Right ventricle myocardium superior (tissue), 1 donor: ENCODE data around the gene CDCP2. TPM values are rescaled to one million over a fixed set of nuclear protein-coding genes. Genes with fewer than 3 reads are reported as not detected.

Source experiments
- ATAC-seq: fragments of 200-7000 bp; cut with Tn5 transposase; one replicate; pipeline ENCODE4 v1.9.1; 2020; ENCODE audit warnings: mild to moderate bottlenecking; ENCODE audit not compliant: poor library complexity
- DNase-seq: peaks from one replicate; pipeline ENCODE4 v3.0.0-alpha.2; 2020
- intact Hi-C: fragments of 100-400 bp; cut with DNase I; formaldehyde crosslinking; loops from one replicate; pipeline ENCODE4 v1.11.2; 2022
- total RNA-seq: library from RNA; stranded (reverse); fragmentation: NEBNext Ultra II Directional; extraction: Animal tissue kit (Norgen Biotek cat#: 25700); gene quantifications from one replicate; pipeline ENCODE4 v1.2.1, GENCODE V29; 2021
- donor health status: DM: no; HTN: yes; CAD: no; lungs with severe emphysema.

The CDCP2 gene
- total RNA-seq, 1 donor from 2014 or later = not detected

GRCh38 chr1:54122992-54123391 lies 29.8 kb downstream of the CDCP2 start:
- DNase-seq (no peak), ATAC-seq (no peak)
- intact Hi-C loops = loop anchor here (10.0 kb wide), 2 partner anchors 152 to 282 kb away; partner anchors contain the start of gene SSBP3

GRCh38 chr1:54122135-54122751 lies 30.6 kb downstream of the CDCP2 start:
- DNase-seq = no peak
- ATAC-seq = peak; percentile 8
- intact Hi-C loops = loop anchor here (10.0 kb wide), 2 partner anchors 153 to 283 kb away; partner anchors contain the start of gene SSBP3

GRCh38 chr1:54121482-54122134 lies 31.2 kb downstream of the CDCP2 start:
- ATAC-seq (peak; percentile 95), DNase-seq (peak; percentile 85)
- intact Hi-C loops = loop anchor here (10.0 kb wide), 2 partner anchors 153 to 283 kb away; partner anchors contain the start of gene SSBP3

GRCh38 chr1:54120698-54121481 lies 31.9 kb downstream of the CDCP2 start:
- DNase-seq = peak; percentile 0
- intact Hi-C loops = loop anchor here (10.0 kb wide), 2 partner anchors 154 to 284 kb away; partner anchors contain the start of gene SSBP3

GRCh38 chr1:54120018-54120697 lies 32.6 kb downstream of the CDCP2 start:
- ATAC-seq = no peak
- intact Hi-C loops = loop anchor here (10.0 kb wide), 2 partner anchors 155 to 285 kb away; partner anchors contain the start of gene SSBP3
- peak; percentile 10 for DNase-seq

More at GRCh38 chr1:54120698-54121481, 31.9 kb downstream of the CDCP2 start:
- no peak for ATAC-seq

GRCh38 chr1:54118704-54119103 lies 34.1 kb downstream of the CDCP2 start:
- DNase-seq (peak; percentile 3), ATAC-seq (no peak)
- intact Hi-C loops = no loop called here

- DNase-seq (peak; percentile 8), ATAC-seq (no peak)
- intact Hi-C loops = no loop called here
Observed at GRCh38 chr1:54117815-54118563, 34.8 kb downstream of the CDCP2 start.

- intact Hi-C loops = no loop called here
- ATAC-seq (no peak), DNase-seq (no peak)
Observed at GRCh38 chr1:54115520-54115919, 37.3 kb downstream of the CDCP2 start.

- DNase-seq = no peak
- no peak for ATAC-seq
- intact Hi-C loops = no loop called here
Observed at GRCh38 chr1:54114955-54115354, 37.8 kb downstream of the CDCP2 start.

- no peak for ATAC-seq
- no peak for DNase-seq
- intact Hi-C loops = no loop called here
Observed at GRCh38 chr1:54114001-54114400, 38.8 kb downstream of the CDCP2 start.

GRCh38 chr1:54112705-54113368 lies 40.0 kb downstream of the CDCP2 start:
- DNase-seq (no peak), ATAC-seq (no peak)
- intact Hi-C loops = no loop called here

- ATAC-seq (no peak), DNase-seq (no peak)
- intact Hi-C loops = no loop called here
Observed at GRCh38 chr1:54112027-54112426, 40.8 kb downstream of the CDCP2 start.

- intact Hi-C loops = no loop called here
Observed at GRCh38 chr1:54111624-54112023, 41.2 kb downstream of the CDCP2 start.

GRCh38 chr1:54110996-54111395 lies 41.8 kb downstream of the CDCP2 start:
- intact Hi-C loops = no loop called here
- ATAC-seq (no peak), DNase-seq (no peak)

More at GRCh38 chr1:54111624-54112023, 41.2 kb downstream of the CDCP2 start:
- ATAC-seq (no peak), DNase-seq (no peak)

GRCh38 chr1:54109129-54110090 lies 43.4 kb downstream of the CDCP2 start:
- intact Hi-C loops = no loop called here
- DNase-seq = no peak
- ATAC-seq = no peak

GRCh38 chr1:54108156-54108555 lies 44.6 kb downstream of the CDCP2 start:
- DNase-seq (no peak), ATAC-seq (no peak)
- intact Hi-C loops = no loop called here

GRCh38 chr1:54107131-54107530 lies 45.7 kb downstream of the CDCP2 start:
- intact Hi-C loops = no loop called here
- DNase-seq = no peak
- ATAC-seq = no peak
